Measurements from ENCODE around the gene ZNF81.
"Not testable (repeated sequence)": the region's sequence is repeated elsewhere in the genome, so short reads cannot be mapped to it uniquely, and the experiment has no call there.

ZNF81 gene

GRCh38 chrX:47844117-47844516, 7.4 kb downstream of the ZNF81 start:
- no peak for DNase-seq (ENCODE audit: low read depth)

- no peak for DNase-seq (ENCODE audit: low read depth)
Measured at GRCh38 chrX:47846040-47846439, 9.3 kb downstream of the ZNF81 start.

- no peak for DNase-seq (ENCODE audit: low read depth)
Measured at GRCh38 chrX:47849778-47850177, 13.1 kb downstream of the ZNF81 start.

GRCh38 chrX:47850389-47850788, 13.7 kb downstream of the ZNF81 start:
- DNase-seq (ENCODE audit: low read depth), result not testable (repeated sequence)

- no peak for DNase-seq (ENCODE audit: low read depth)
Measured at GRCh38 chrX:47850901-47851300, 14.2 kb downstream of the ZNF81 start.

GRCh38 chrX:47854474-47854873, 17.8 kb downstream of the ZNF81 start:
- no peak for DNase-seq (ENCODE audit: low read depth)

- DNase-seq (ENCODE audit: low read depth), result no peak
Measured at GRCh38 chrX:47859686-47860085, 23.0 kb downstream of the ZNF81 start.

- no peak for DNase-seq (ENCODE audit: low read depth)
Measured at GRCh38 chrX:47862680-47863079, 26.0 kb downstream of the ZNF81 start.

- DNase-seq (ENCODE audit: low read depth), result no peak
Measured at GRCh38 chrX:47863187-47863586, 26.5 kb downstream of the ZNF81 start.

- DNase-seq (ENCODE audit: low read depth), result no peak
Measured at GRCh38 chrX:47864300-47864699, 27.6 kb downstream of the ZNF81 start.

GRCh38 chrX:47864785-47865184, 28.1 kb downstream of the ZNF81 start:
- DNase-seq (ENCODE audit: low read depth), result no peak

- no peak for DNase-seq (ENCODE audit: low read depth)
Measured at GRCh38 chrX:47873123-47873522, 36.4 kb downstream of the ZNF81 start.

- no peak for DNase-seq (ENCODE audit: low read depth)
Measured at GRCh38 chrX:47877327-47877726, 40.6 kb downstream of the ZNF81 start.

- DNase-seq (ENCODE audit: low read depth), result no peak
Measured at GRCh38 chrX:47878198-47878597, 41.5 kb downstream of the ZNF81 start.

- no peak for DNase-seq (ENCODE audit: low read depth)
Measured at GRCh38 chrX:47879463-47879862, 42.8 kb downstream of the ZNF81 start.

GRCh38 chrX:47880927-47881326, 44.2 kb downstream of the ZNF81 start:
- no peak for DNase-seq (ENCODE audit: low read depth)

GRCh38 chrX:47885501-47885900, 48.8 kb downstream of the ZNF81 start:
- DNase-seq (ENCODE audit: low read depth), result no peak

GRCh38 chrX:47898024-47898423, 61.3 kb downstream of the ZNF81 start:
- no peak for DNase-seq (ENCODE audit: low read depth)

GRCh38 chrX:47900833-47901232, 64.1 kb downstream of the ZNF81 start:
- DNase-seq (ENCODE audit: low read depth), result no peak

GRCh38 chrX:47902161-47902560, 65.5 kb downstream of the ZNF81 start:
- no peak for DNase-seq (ENCODE audit: low read depth)

- no peak for DNase-seq (ENCODE audit: low read depth)
Measured at GRCh38 chrX:47915886-47916493, 79.3 kb downstream of the ZNF81 start.

- DNase-seq (ENCODE audit: low read depth), result no peak
Measured at GRCh38 chrX:47918274-47918673, 81.6 kb downstream of the ZNF81 start.

GRCh38 chrX:47927212-47927611, 90.5 kb downstream of the ZNF81 start:
- DNase-seq (ENCODE audit: low read depth), result no peak

GRCh38 chrX:47931970-47932369, 95.3 kb downstream of the ZNF81 start:
- not testable (repeated sequence) for DNase-seq (ENCODE audit: low read depth)

GRCh38 chrX:47933946-47934345, 97.2 kb downstream of the ZNF81 start:
- no peak for DNase-seq (ENCODE audit: low read depth)

Measured in HS-5 (cell line).